HepG2 (cell line): ENCODE results near the gene TBX10. TPM values are rescaled to one million over a fixed set of nuclear protein-coding genes. Genes with fewer than 3 reads are reported as not detected.
A peak's percentile ranks its signal among the peaks of the same experiment; 100 is the strongest.

Source experiments
- AKAP8 ChIP-seq: sonication (generic); formaldehyde crosslinking; IDR thresholded peaks from 2 replicates; pipeline ENCODE4 v1.5.1; 2020; ENCODE audit warnings: mild to moderate bottlenecking, missing genetic modification reagents
- EHMT2 ChIP-seq: fragments of 200-600 bp; sonication (generic); IDR thresholded peaks from 2 replicates; pipeline ENCODE4 v1.7.0; 2017; ENCODE audit warnings: antibody characterized with exemption, low read depth, low read length, borderline replicate concordance
- ESRRA ChIP-seq: sonication (generic); formaldehyde crosslinking; IDR thresholded peaks from 2 replicates; pipeline ENCODE4 v1.5.1; 2020; ENCODE audit warnings: mild to moderate bottlenecking, low read depth, missing genetic modification reagents
- HIVEP1 ChIP-seq: sonication (generic); formaldehyde crosslinking; IDR thresholded peaks from 2 replicates; pipeline ENCODE4 v1.4.0; 2020; ENCODE audit warnings: mild to moderate bottlenecking, missing genetic modification reagents
- IKZF1 ChIP-seq: fragments of 450-650 bp; IDR thresholded peaks from 2 replicates; pipeline ENCODE4 v1.7.1; 2016
- ISL2 ChIP-seq: sonication (generic); formaldehyde crosslinking; IDR thresholded peaks from 2 replicates; pipeline ENCODE4 v1.5.0; 2020; ENCODE audit warnings: missing genetic modification reagents
- MBD4 ChIP-seq: IDR thresholded peaks from 2 replicates; pipeline ENCODE4 v1.6.1; 2012; ENCODE audit warnings: low read length, inconsistent platforms, borderline replicate concordance
- MBNL3 ChIP-seq: fragments of 250-450 bp; sonication (Bioruptor Pico); conservative IDR thresholded peaks from 2 replicates; pipeline ENCODE4 v1.8.0; 2022; ENCODE audit warnings: mild to moderate bottlenecking, inconsistent platforms
- MNT ChIP-seq: fragments of 450-650 bp; IDR thresholded peaks from 2 replicates; pipeline ENCODE4 v1.6.1; 2016
- NFIB ChIP-seq: sonication (generic); formaldehyde crosslinking; IDR thresholded peaks from 2 replicates; pipeline ENCODE4 v1.9.0; 2021; ENCODE audit warnings: missing genetic modification reagents, mild to moderate bottlenecking, borderline replicate concordance
- RFX5 ChIP-seq: IDR thresholded peaks from 2 replicates; pipeline ENCODE4 v1.6.1; 2011; ENCODE audit warnings: low read depth, low read length, improper control_type of control experiment
- SIX4 ChIP-seq: sonication (generic); formaldehyde crosslinking; IDR thresholded peaks from 2 replicates; pipeline ENCODE4 v1.4.0; 2020; ENCODE audit warnings: missing genetic modification reagents
- SOX13 ChIP-seq, 3 experiments: fragments of 450-650 bp in 1 of 3; sonication (generic) in 1 of 3; formaldehyde crosslinking in 1 of 3; IDR thresholded peaks in 2 of 3; conservative IDR thresholded peaks in 1 of 3; 2 replicates each; pipeline versions ENCODE4 v1.5.0 to v1.6.1; 2016 to 2020; ENCODE audit warnings: antibody characterized with exemption in 1 of 3, mild to moderate bottlenecking in 1 of 3, missing compliant biosample characterization in 1 of 3, missing genetic modification reagents in 1 of 3, moderate library complexity in 1 of 3
- SUZ12 ChIP-seq: fragments of 150-350 bp; IDR thresholded peaks from 2 replicates; pipeline ENCODE4 v1.6.1; 2014; ENCODE audit warnings: low read depth, low read length
- TOE1 ChIP-seq: sonication (generic); formaldehyde crosslinking; IDR thresholded peaks from 2 replicates; pipeline ENCODE4 v1.4.0; 2020; ENCODE audit warnings: mild to moderate bottlenecking, missing genetic modification reagents
- YEATS4 ChIP-seq: sonication (generic); formaldehyde crosslinking; IDR thresholded peaks from 2 replicates; pipeline ENCODE4 v1.4.0; 2020; ENCODE audit warnings: missing genetic modification reagents, borderline replicate concordance
- ZC3H13 ChIP-seq: sonication (generic); formaldehyde crosslinking; IDR thresholded peaks from 2 replicates; pipeline ENCODE4 v1.8.1; 2023; ENCODE audit warnings: mild to moderate bottlenecking, missing genetic modification reagents, moderate library complexity
- ZFP82 ChIP-seq: sonication (generic); formaldehyde crosslinking; IDR thresholded peaks from 2 replicates; pipeline ENCODE4 v1.5.1; 2020; ENCODE audit warnings: mild to moderate bottlenecking, missing genetic modification reagents, borderline replicate concordance
- ZNF180 ChIP-seq: sonication (generic); formaldehyde crosslinking; IDR thresholded peaks from 2 replicates; pipeline ENCODE4 v1.4.0; 2020; ENCODE audit warnings: low read depth, missing genetic modification reagents, borderline replicate concordance
- ZNF331 ChIP-seq: sonication (generic); formaldehyde crosslinking; IDR thresholded peaks from 2 replicates; pipeline ENCODE4 v1.4.0; 2020; ENCODE audit warnings: missing genetic modification reagents
- ZNF343 ChIP-seq: sonication (generic); formaldehyde crosslinking; IDR thresholded peaks from 2 replicates; pipeline ENCODE4 v1.4.0; 2020; ENCODE audit warnings: mild to moderate bottlenecking, missing genetic modification reagents
- ZNF382 ChIP-seq: sonication (generic); formaldehyde crosslinking; IDR thresholded peaks from 2 replicates; pipeline ENCODE4 v1.5.0; 2020; ENCODE audit warnings: missing genetic modification reagents, mild to moderate bottlenecking, borderline replicate concordance
- ZNF576 ChIP-seq: sonication (generic); formaldehyde crosslinking; IDR thresholded peaks from 2 replicates; pipeline ENCODE4 v1.4.0; 2020; ENCODE audit warnings: mild to moderate bottlenecking, missing genetic modification reagents
- ZNF781 ChIP-seq: sonication (generic); formaldehyde crosslinking; IDR thresholded peaks from 2 replicates; pipeline ENCODE4 v1.5.1; 2020; ENCODE audit warnings: borderline replicate concordance, mild to moderate bottlenecking, missing genetic modification reagents; ENCODE audit errors: not compliant biosample characterization
- ZNF839 ChIP-seq: sonication (generic); formaldehyde crosslinking; IDR thresholded peaks from 2 replicates; pipeline ENCODE4 v1.4.0; 2020; ENCODE audit warnings: missing genetic modification reagents, mild to moderate bottlenecking, borderline replicate concordance
- polyA plus RNA-seq, 8 experiments: library from polyadenylated mRNA; depleted of rRNA in 3 of 8; stranded (reverse) in 7 of 8; unstranded in 1 of 8; fragments of >200 nt; fragmentation: Illumina TruSeq in 4 of 8; extraction: Trizol in 4 of 8; gene quantifications; 2 replicates each; pipeline versions ENCODE4 v1.2.1 to v1.2.3, GENCODE V29; 2011 to 2016; ENCODE audit warnings: low read depth in 4 of 8, missing spikeins in 1 of 8, mixed read lengths in 1 of 8; ENCODE audit not compliant: insufficient read depth in 1 of 8
- total RNA-seq, 5 experiments: library from RNA; depleted of rRNA; stranded (reverse); fragments of >200 nt; fragmentation: Illumina TruSeq; extraction: Trizol; gene quantifications; 2 replicates each; pipeline ENCODE4 v1.2.3, GENCODE V29; 2016; ENCODE audit warnings: low read depth in 1 of 5
- TF ChIP-seq, protein P1 (sequence below): sonication (generic); formaldehyde crosslinking; IDR thresholded peaks from 2 replicates; pipeline ENCODE4 v1.8.0; 2022; ENCODE audit warnings: missing genetic modification reagents, low read depth, mild to moderate bottlenecking, borderline replicate concordance

Gene TBX10
- total and polyA plus RNA-seq, 2 of the 13 experiments (the other 11 are each of a cell fraction or from before 2014, with no cell fraction given): 0.27 to 1.7 TPM

DNA sequence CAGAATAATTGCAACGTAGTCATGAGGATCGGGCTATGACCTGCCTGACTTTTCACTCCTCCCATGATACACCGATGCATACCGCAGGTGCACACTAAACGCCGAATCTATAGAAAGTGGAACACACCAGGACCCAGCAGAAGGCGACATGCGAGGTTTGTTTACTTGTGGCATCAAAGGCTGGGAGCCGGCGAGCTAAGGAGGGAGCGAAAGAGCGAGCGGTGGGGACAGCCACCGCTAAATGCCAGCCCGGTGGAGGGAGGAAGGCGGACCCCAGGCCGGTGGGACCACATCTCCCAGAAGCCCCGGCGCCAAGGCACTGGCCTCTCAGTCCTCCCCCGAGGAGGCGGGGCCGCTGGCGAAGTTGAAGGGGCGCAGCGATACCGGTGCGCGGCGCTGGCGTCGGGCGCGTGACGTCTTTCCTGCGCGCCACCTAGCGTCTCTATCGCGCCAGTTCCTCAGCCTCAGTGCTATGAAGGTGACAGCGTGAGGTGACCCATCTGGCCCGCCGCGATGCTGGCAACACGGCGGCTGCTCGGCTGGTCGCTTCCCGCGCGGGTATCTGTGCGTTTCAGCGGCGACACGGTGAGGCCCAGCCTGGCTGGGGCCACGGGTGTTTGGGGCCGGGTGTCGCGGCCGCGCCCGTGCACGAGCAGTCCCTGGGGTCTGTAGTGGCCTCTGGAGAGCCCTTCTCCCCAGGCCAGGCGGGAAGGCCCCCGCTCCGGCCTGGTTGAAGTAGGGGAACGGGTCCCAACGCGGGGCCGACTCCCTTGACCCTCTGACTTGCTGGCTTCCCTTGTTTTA, 32.9 kb downstream of the TBX10 start, which contains the start of gene NDUFV1 (continued):
- peak; percentile 81 for TF ChIP-seq ISL2 (CRISPR knock-in tag)
- peak; percentile 39; the same call in 1 of the 2 replicates for TF ChIP-seq MNT
- TF ChIP-seq ZNF781 (CRISPR knock-in tag): peak; percentile 58
- peak; percentile 49; the same call in 1 of the 2 replicates for TF ChIP-seq RFX5
- peak; percentile 82 for TF ChIP-seq ESRRA
- TF ChIP-seq SIX4: no peak
- TF ChIP-seq NFIB (CRISPR knock-in tag): no peak
- TF ChIP-seq ZNF180: no peak
- TF ChIP-seq SUZ12: peak; percentile 59; the same call in 1 of the 2 replicates
- no peak for TF ChIP-seq ZNF839
- no peak for TF ChIP-seq MBNL3 (CRISPR knock-in tag)
- no peak; the same call in 1 of the 2 replicates for TF ChIP-seq ZNF343 (CRISPR knock-in tag)
- TF ChIP-seq EHMT2: no peak
- no peak for TF ChIP-seq HIVEP1 (CRISPR knock-in tag)
- no peak for TF ChIP-seq ZC3H13 (CRISPR knock-in tag)
- no peak for TF ChIP-seq SOX13 (IDR thresholded peaks at IDR 0.05)
- TF ChIP-seq SOX13 (CRISPR knock-in tag; conservative IDR thresholded peaks at IDR 0.05 in 1 of 2, IDR thresholded peaks at IDR 0.05 in 1 of 2): no peak; a peak in 1 of 4 replicates
- TF ChIP-seq, protein P1, sequence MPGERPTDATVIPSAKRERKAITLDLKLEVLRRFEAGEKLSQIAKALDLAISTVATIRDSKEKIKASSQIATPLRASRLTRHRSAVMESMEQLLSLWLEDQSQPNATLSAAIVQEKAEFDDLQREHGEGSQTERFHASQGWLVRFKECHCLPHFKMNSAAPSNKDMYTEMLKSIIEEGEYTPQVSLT (CRISPR knock-in tag): no peak
- TF ChIP-seq YEATS4 (CRISPR knock-in tag): no peak; the same call in 1 of the 2 replicates
- TF ChIP-seq ZNF576 (CRISPR knock-in tag): no peak
- TF ChIP-seq ZNF331: peak; percentile 52; the same call in 1 of the 2 replicates
- TF ChIP-seq IKZF1: no peak
- TF ChIP-seq ZNF382: no peak
- TF ChIP-seq MBD4: no peak
- no peak for TF ChIP-seq ZFP82 (CRISPR knock-in tag)
- no peak for TF ChIP-seq AKAP8 (CRISPR knock-in tag)
- TF ChIP-seq TOE1 (CRISPR knock-in tag): no peak
